Activated gamma-delta T cell treated with Interleukin-2 at 50 U/mL for 16 hours (primary cell): ENCODE measurements around the gene ANAPC1.
"Not testable (repeated sequence)": the region's sequence is repeated elsewhere in the genome, so short reads cannot be mapped to it uniquely, and the experiment has no call there.

Experiments
- DNase-seq: peaks from one replicate; pipeline ENCODE4 v3.0.0-alpha.2; 2020

ANAPC1 gene, protein sequence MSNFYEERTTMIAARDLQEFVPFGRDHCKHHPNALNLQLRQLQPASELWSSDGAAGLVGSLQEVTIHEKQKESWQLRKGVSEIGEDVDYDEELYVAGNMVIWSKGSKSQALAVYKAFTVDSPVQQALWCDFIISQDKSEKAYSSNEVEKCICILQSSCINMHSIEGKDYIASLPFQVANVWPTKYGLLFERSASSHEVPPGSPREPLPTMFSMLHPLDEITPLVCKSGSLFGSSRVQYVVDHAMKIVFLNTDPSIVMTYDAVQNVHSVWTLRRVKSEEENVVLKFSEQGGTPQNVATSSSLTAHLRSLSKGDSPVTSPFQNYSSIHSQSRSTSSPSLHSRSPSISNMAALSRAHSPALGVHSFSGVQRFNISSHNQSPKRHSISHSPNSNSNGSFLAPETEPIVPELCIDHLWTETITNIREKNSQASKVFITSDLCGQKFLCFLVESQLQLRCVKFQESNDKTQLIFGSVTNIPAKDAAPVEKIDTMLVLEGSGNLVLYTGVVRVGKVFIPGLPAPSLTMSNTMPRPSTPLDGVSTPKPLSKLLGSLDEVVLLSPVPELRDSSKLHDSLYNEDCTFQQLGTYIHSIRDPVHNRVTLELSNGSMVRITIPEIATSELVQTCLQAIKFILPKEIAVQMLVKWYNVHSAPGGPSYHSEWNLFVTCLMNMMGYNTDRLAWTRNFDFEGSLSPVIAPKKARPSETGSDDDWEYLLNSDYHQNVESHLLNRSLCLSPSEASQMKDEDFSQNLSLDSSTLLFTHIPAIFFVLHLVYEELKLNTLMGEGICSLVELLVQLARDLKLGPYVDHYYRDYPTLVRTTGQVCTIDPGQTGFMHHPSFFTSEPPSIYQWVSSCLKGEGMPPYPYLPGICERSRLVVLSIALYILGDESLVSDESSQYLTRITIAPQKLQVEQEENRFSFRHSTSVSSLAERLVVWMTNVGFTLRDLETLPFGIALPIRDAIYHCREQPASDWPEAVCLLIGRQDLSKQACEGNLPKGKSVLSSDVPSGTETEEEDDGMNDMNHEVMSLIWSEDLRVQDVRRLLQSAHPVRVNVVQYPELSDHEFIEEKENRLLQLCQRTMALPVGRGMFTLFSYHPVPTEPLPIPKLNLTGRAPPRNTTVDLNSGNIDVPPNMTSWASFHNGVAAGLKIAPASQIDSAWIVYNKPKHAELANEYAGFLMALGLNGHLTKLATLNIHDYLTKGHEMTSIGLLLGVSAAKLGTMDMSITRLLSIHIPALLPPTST (N-terminal part only)

DNA sequence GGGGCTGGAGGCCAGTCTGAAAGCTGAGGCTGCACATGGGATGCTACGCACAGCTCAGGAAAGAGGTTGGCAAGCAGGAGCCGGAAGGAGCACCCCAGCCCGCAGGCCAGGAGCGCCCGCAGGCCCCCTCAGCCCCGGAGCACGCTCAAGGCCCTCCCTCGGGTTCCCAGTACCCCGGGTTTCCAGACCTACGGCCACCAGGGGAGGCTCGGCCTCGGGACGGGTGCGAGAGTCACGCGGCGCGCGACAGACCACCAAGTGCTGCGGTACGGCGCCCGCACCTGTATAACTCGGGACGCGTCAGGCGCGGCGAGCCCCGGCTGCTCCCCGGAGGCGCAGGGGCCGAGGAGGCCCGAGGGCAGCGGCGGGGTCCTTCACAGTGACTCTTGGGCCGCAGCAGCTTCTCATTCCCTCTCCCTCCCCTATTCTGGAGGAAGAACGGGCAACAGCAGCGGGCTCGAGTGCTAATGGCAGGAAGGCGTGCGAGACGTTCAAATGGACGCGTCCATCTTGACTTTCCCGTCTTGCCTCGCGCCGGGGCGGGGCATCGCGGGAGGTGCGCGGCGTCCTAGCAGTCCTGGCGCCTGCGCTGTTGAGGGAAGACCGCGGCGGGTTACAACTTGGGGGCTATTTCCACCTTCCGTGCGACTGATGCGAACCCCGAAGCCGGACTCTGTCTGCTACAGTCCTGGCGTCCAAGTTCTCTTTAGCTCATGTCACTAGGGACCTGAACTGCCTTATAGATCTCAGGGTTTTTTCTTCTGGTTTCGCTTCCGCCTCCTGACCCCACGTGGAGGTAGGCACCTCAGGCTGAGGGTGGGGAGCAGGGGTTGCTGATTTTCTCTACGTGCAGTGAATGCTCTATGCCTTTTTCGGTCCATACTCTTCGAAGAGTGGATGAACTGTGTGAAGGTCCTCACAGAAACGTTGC, at the start of gene ANAPC1:
ANAPC1 (minus strand) TSS at position 533 of the 931 bp plus-strand sequence. CDS start 3,368 bp downstream, outside the sequence.
- DNase-seq = peak; percentile 80

DNA sequence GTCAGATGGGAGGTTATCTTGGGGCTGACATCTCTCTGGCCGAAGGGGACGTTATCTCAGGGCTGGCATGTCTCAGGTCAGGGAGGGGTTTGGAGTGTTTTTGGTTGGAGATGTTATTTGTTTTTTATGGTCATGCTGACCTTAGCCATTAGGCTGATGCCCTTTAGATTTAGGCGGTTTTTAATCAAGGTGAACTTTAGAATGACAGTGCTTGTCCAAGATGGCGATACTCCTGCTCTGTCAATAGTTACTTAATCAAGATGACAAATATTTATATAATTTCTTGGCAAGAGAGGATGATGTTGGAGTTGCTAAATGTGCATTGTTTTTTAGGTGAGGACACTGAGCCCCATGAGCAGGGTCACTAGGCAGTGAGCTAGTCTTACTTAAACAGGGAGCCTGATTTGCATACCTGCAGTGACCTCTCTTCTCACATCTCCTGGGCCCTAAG, 48.9 kb upstream of the ANAPC1 start:
- DNase-seq = no peak

DNA sequence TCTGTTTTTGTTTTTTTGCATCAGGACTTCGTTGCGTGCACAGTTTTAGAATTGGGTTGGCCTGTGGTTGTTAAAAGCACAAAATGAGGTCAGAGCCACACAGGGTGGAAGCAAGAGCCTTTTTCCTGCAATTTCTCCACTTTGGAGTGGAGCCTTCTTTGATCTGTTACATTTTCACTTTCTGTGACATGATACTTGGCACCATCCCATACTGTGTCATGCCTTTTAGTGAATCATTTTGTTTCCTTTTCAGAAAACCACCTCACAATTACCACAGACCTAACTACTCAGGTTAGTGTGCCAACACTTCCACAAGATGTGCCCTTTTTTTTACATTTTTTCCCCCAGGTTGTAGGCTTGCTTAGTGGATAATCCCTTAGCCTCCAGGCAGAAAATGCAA, 46.9 kb upstream of the ANAPC1 start:
- no peak for DNase-seq

DNA sequence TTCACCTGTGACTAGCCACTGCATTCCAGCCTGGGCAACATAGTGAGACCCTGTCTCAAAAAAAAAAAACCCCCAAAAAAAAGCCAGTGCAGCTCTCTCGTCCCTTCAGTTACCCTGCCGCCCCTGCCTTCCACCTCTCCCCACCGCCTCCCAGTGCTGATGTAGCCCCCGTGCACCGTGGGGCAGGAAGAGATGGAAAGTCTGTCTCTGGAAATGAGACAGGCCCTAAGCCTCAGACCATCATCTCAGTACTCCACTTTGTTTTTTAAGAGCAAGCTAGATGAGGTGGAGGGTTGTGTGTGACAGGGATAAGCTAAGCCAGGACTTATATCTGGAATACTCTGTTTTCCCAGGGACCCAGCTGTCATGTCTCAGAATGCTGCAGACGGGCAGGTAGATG, 46.4 kb upstream of the ANAPC1 start:
- no peak for DNase-seq

DNA sequence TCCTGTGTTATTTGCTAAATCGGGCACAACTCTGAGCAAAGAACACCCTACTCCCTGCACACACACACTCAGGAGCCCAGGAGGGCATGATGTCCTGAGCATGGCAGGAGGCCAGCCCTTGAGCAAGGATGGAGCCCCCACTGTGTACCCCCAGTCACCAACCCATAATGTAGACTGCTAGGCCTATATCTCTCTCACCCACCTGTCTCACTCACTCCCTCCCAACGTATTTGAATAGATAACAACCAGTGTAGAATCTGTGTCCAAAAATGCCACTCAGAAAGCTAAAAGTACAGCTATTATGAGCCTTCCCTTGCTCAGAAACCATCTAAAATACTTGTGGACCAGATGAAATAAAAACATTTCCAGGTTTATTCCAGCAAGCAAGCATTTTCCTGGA, 43.7 kb upstream of the ANAPC1 start:
- no peak for DNase-seq

DNA sequence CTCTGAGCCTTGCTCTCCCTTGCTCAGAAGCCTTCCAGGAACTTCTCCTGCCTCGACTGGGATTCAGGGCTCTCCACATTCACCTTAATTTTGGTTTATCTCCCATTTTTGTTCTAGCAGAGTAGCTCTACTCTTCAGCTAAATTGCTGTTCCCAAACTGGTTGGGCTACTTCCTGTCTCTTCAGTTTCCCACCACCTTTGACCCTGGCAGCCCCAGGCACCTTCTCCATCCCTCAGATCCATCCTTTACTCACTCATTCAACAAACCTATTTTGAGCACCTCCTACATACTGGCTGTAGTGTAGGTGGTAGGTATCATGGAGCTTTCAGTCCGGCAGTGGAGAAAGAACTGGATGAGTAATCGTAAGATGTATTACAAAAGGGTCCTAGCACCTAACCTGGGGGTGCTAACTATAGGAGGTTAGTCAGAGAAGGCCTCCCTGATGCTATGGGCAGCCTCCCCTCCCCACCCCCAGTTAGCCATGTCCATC, 40.7 kb upstream of the ANAPC1 start:
- no peak for DNase-seq

DNA sequence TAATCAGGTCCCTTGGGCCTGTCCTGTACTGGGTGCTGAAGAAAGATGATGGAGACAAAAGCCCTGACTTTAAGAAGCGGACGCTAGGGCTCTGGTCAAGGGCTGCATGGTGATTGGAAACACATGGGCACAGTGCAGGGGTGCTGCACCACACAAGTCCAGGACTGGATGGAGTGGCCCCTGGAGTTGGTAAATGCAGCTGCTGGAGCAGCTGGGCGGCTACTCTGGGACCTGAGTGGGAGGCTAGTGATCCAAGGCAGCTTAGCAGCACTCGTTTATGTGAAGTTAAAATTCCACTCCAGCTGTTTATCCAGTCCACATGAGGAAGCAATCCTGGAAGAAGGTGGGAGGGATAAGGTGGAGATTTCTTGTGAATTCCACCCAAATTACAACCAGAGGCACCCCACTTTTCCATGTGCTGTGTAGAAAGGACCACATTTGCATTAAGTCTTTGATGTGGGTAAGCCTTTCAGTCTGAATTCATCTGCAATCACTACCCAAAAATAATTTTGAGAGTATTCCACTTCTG, 39.3 kb upstream of the ANAPC1 start:
- DNase-seq = no peak

DNA sequence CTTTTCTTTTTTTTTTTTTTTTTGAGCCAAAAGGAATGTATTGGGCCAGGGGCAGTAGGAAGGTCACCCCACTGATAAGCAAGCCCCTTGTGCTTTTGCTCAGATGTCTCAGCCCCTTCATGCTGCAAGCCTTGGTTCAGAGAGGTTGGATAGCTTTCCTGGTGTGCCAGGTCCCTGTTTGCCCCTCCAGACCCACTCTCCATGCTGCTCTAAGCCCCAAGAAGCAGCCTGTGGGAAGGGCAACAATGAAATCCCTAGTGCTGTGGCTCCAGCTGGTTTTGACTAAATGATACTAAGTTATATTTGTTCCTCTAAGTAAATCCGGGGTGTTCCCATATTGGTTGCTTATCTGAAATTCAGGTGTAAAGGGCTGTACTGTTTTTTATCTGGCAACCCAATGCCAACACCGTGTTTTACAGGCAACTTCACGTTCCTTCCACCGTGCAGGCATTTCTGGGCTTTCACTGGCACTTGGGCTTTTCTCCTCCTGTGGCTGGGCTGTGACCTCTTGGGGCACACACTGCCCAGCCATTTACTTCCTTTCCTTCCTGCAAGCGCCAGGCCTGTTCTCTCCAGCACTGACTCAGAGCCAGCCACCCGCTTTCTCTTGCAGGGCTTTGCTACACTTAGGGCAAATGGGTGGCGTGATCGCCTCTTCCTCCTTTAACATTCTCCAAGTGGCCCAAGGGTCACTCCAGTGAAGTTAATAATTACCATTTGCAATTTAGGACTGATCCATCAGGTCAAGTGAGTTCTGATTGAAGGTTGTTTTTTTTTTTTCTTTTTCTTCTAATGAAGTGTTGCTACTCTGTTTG, 36.0 kb upstream of the ANAPC1 start:
- DNase-seq = no peak

DNA sequence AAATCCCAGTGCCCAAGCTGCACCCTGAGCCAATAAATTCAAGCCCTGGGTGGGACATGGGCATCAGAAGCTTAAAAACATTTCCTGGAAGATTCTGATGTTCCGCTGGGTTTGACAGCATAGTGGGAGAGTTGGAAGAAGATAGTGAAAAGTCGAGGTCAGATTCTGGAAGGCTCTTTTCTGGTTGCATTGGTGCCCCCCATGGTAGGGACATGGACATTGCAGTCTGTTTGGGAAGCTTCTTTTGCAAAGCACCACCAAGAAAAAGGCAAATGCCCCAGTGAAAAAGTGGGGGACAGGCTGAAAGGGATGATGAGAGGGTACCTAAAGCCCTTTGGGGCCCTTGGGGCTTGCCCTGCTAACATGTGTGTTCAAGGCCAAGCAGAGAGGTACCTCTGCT, 35.4 kb upstream of the ANAPC1 start:
- DNase-seq = no peak

DNA sequence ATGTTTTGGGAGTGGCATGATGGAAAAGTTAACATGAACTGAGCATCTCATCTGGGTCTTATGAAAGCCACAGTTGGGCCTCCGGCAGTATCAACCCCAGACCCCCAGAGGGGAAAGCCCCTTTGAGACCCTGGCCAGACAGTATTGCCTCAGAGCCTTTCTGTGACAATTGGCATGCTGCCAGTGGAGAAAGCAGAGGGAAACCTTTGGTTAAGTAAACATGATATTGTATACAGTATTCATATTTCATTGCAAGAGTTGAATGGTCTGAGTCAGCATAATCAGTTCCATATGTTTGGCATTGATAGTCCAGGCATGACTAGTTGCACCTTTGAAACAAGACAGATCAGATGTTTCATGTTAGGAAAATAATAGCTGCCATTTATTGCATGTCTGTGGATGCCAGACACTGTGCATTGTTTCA, 34.4 kb upstream of the ANAPC1 start:
- DNase-seq = no peak

DNA sequence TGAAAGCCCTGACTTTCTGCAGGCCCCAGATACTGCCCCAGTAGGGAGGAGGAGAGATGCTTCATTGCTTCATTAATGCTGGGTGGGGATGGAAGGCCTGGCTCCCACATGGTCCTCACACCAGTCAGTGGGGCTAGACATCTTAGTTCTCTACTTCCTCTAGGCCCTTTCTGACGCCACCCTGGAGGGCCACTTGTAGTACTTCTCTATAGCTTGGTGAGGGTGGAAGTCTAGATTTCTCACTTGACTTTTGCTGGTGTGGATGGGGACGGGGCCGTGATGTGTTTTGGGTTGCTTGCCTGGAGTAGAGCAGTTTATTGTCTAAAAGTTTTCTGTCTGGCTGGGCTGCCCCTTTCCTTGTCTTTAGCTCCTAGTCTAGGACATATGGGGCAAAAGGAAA, 33.1 kb upstream of the ANAPC1 start:
- no peak for DNase-seq

DNA sequence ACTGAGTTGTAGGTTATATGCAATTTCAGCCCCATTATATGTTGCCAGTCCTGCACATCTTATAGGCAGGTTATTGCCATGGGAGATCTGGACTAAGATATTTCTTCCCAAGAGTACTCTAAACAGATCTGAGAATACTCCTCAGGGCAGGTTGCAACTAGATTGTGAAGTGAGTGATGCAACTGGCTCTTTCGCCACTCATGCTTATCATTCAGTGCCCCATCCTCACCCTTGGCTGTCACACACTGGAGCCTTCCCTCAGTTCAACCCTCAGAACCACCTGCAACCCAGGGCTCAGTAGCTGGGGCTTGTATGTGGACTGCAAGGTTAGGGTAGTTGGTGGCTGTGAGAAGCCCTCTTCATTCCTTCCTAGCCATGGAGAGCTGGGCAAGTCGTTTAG, 28.6 kb upstream of the ANAPC1 start:
- DNase-seq = no peak

DNA sequence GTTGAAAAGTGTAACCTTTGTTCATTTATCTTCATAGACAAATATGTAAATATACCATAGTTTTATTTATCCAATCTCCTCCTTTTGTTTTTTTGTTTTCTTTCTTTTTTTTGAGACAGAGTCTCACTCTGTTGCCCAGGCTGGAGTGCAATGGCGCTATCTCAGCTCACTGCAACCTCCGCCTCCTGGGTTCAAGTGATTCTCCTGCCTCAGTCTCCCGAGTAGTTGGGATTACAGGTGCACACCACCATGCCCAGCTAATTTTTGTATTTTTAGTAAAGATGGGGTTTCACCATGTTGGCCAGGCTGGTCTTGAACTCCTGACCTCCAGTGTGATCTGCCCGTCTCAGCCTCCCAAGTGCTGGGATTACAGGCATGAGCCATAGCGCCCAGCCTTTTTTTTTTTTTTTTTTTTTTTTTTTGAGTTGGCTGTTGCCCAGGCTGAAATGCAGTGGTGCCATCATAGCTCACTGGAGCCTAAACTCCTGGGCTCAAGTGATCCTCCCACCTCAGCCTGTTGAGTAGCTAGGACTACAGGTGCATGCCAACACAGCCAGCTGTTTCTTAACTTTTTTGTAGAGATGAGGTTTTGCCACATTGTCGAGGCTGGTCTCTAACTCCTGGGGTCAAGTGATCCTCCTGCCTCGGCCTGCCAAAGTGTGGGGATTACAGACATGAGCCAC, 27.4 kb upstream of the ANAPC1 start:
- DNase-seq = not testable (repeated sequence)

DNA sequence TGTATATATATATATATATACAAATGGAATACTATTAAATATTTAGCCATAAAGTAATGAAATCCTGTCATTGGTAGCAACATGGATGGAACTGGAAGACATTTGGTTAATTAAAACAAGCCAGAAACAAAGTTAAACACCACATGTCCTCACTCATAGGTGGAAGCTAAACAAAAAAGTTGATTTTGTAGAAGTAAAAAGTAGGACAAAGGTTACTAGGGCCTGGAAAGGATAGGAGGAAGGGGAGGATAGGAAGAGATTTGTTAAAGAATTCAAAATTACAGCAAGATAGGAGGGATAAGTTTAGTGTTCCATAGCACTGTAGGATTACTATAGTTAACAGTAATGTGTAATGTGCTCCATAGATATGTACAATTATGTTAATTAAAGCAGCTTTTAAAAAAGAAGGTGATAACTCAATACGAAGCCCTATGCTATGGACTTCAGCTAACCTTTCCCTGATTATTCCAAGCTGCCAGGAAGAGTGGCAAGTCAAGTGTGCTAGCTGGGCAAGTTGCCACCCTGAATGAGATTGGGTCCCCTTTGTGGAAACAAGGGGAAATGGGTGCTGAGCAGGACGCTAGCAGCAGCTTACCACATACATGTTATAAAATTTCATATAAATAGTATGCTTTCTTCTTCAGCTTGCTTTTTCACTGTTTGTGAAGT, 26.8 kb upstream of the ANAPC1 start:
- DNase-seq = no peak

DNA sequence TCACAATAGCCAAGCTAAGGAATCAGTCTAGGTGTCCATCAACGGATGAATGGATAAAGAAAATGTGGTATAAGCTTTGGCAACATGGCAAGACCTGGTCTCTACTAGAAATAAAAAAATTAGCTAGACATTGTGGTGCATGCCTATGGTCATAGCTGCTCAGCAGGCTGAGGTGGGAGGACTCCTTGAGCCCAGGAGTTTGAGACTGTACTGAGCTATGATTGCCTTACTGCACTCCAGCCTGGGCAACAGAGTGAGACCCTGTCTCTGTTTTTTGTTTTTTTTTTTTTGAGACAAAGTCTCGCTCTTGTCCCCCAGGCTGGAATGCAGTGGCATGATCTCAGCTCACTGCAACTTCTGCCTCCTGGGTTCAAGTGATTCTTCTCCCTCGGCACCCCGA, 26.0 kb upstream of the ANAPC1 start:
- DNase-seq = not testable (repeated sequence)

DNA sequence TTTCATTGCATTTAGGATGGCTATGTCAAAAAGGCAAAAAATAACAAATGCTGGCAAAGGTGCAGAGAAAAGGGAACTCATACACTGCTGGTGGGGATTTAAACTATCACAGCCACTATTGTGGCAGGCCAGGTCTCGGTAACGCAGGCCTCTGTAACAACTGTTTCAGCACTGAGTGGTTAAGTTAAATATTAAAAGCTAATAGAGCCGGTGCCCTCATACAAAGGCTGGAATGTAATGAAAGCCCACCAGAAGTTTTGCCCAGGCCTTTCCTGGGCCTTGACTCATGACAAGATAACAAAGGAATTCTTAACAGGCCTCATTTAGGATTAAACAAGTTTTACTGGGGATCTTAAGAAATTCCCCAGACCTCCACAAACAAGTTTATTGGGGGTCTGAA, 25.1 kb upstream of the ANAPC1 start:
- DNase-seq = no peak

DNA sequence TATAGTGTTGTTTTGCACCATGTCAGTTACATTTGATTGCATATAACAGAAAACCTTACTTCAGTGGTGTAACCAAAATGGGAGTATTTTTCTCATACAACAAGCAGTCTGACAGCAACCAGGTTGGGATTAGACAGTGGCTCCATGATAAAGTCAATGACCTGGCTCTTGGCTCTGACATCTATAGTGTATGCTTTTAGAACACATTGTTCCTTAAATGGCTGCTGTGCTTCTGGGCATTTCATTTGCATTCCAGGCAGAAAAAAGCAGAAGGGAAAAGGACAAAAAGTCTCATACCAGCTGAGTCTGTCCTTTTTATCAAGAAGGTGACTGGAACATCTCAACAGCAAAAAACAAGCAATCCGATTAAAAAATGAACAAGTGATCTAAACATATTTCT, 24.6 kb upstream of the ANAPC1 start:
- DNase-seq = no peak

DNA sequence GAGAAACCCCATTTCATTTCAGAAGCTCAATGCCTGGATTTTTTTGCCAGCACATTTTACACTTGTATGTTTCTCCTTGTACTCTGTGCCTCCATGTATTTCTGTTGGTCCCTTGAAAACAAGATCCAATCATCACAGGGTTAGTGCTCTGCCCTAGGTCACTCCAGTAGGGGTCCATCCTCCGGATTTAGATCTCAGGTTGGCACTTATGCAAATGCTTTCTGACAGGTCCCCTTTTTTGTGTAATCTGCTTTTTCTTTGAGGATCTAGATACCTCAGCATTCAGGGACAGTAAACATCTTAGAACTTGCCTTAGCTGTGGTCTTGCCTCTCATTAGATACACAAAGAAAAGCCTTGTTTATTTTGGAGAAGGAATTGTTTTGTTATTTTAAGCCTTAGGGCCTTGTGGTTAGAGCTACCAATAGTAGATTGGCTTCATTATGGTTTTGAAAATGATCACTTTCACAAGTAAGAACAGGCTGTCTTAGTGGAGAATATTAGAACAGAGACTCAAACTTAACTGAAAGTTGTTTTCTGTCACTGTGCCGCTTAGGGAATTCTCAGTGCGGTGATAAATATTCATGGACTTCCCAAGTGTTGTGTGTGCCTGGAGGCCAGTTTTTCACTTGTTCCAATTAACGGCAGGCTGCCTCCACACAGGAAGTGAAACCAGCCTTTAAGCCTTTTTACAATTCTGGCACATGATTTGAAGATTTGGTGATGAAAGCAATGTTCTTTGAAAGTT, 22.2 kb upstream of the ANAPC1 start:
- no peak for DNase-seq

DNA sequence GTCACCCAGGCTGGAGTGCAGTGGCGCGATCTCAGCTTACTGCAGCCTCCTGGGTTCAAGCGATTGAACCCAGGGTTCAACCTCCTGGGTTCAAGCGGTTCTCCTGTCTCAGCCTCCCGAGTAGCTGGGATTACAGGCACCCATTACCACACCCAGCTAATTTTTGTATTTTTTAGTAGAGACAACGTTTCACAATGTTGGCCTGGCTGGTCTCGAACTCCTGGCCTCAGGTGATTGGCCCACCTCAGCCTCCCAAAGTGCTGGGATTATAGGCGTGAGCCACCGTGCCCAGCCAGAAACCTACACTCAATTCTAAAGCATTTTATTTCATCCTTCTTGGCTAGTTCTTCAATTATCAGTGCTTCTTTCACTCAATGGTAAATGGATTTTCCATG, 21.5 kb upstream of the ANAPC1 start:
- not testable (repeated sequence) for DNase-seq
